ENCODE data around the gene SCIMP. TPM values are rescaled to one million over a fixed set of nuclear protein-coding genes. Genes with fewer than 3 reads are reported as not detected.

SCIMP gene
- polyA plus RNA-seq, 1 donor from 2014 or later: not detected

DNA sequence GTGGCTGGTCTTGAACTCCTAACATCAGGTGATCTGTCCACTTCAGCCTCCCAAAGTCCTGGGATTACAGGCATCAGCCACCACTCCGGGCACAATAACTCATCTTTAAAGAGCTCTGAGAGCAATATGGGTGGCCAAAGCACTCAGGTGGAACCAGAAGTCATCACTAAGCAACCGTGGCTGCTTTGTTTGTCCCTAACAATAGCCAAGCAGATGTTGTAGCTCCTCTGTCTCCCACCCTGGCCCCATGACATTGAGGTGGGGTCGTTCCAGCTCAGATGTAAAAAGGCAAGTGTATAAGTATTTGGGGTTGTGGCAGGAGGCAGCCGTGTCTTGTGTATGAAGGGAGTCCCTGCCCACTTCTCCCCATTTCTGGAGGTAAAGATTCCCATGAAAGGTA, 3.7 kb upstream of the SCIMP start:
- no peaks in the 10 kb centered on the region for H3F3A ChIP-seq (ENCODE audit: insufficient read depth, low read length, poor library complexity, severe bottlenecking)

DNA sequence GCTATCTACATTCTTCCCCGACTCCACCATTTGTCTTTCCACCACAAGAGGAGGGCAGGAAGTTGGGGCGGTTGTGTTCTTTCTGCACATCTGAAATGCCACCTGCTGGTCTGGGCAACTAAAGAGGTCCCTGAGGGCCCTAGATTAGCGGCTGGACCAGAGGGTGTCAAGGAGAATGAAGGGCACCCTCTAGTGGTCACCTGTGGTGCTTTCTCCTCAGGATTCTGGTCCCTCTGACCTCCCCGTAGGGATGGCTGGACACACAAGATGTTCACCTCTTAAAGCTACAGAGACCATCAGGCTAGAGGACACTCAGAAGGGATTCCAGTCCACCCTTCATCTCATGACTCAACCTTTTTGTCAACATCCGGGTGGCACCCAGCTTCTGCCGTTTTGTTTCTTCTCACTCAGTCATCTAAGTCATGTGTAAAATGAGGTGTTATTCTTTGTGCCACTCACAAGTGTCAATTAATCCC, 2.9 kb upstream of the SCIMP start:
- Histone ChIP-seq H3K9ac (ENCODE audit: low read length) (no peak overlapping the region), H4K20me1 (ENCODE audit: insufficient read depth) (no peaks in the 10 kb centered on the region), H3K4me2 (ENCODE audit: low read length) (no peak overlapping the region), H3K9me2 (ENCODE audit: insufficient read depth, low read length) (no peaks in the 10 kb centered on the region), H3K36me3 (ENCODE audit: insufficient read depth, low read length) (no peaks in the 10 kb centered on the region), H3K79me2 (replicated peaks; ENCODE audit: insufficient read depth, low read length) (no peaks in the 10 kb centered on the region), H2AFZ (ENCODE audit: low read depth, low read length) (no peak overlapping the region), H3K27ac (ENCODE audit: low read length) (no peak overlapping the region), H3K4me3 (ENCODE audit: low read length) (no peak overlapping the region), H3K9me3 (ENCODE audit: low read length) (no peaks in the 10 kb centered on the region), H3F3A (ENCODE audit: insufficient read depth, low read length, poor library complexity, severe bottlenecking) (no peaks in the 10 kb centered on the region), H3K27me3 (ENCODE audit: insufficient read depth, low read depth, low read length) (no peaks in the 10 kb centered on the region)
- TF ChIP-seq MXI1 (conservative IDR thresholded peaks at IDR 0.05; ENCODE audit: poor library complexity, severe bottlenecking): no peak
- TF ChIP-seq, protein P1, sequence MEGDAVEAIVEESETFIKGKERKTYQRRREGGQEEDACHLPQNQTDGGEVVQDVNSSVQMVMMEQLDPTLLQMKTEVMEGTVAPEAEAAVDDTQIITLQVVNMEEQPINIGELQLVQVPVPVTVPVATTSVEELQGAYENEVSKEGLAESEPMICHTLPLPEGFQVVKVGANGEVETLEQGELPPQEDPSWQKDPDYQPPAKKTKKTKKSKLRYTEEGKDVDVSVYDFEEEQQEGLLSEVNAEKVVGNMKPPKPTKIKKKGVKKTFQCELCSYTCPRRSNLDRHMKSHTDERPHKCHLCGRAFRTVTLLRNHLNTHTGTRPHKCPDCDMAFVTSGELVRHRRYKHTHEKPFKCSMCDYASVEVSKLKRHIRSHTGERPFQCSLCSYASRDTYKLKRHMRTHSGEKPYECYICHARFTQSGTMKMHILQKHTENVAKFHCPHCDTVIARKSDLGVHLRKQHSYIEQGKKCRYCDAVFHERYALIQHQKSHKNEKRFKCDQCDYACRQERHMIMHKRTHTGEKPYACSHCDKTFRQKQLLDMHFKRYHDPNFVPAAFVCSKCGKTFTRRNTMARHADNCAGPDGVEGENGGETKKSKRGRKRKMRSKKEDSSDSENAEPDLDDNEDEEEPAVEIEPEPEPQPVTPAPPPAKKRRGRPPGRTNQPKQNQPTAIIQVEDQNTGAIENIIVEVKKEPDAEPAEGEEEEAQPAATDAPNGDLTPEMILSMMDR (IDR thresholded peaks at IDR 0.05; ENCODE audit: poor library complexity, severe bottlenecking): no peak
- TF ChIP-seq EP300 (conservative IDR thresholded peaks at IDR 0.05; ENCODE audit: poor library complexity, severe bottlenecking): no peak
- no peak for TF ChIP-seq POLR2AphosphoS5 (IDR thresholded peaks at IDR 0.05)
- TF ChIP-seq TAF1 (IDR thresholded peaks at IDR 0.05; ENCODE audit: low read depth): no peak
- TF ChIP-seq SMC3 (conservative IDR thresholded peaks at IDR 0.05; ENCODE audit: poor library complexity): no peak
- TF ChIP-seq, protein P2, sequence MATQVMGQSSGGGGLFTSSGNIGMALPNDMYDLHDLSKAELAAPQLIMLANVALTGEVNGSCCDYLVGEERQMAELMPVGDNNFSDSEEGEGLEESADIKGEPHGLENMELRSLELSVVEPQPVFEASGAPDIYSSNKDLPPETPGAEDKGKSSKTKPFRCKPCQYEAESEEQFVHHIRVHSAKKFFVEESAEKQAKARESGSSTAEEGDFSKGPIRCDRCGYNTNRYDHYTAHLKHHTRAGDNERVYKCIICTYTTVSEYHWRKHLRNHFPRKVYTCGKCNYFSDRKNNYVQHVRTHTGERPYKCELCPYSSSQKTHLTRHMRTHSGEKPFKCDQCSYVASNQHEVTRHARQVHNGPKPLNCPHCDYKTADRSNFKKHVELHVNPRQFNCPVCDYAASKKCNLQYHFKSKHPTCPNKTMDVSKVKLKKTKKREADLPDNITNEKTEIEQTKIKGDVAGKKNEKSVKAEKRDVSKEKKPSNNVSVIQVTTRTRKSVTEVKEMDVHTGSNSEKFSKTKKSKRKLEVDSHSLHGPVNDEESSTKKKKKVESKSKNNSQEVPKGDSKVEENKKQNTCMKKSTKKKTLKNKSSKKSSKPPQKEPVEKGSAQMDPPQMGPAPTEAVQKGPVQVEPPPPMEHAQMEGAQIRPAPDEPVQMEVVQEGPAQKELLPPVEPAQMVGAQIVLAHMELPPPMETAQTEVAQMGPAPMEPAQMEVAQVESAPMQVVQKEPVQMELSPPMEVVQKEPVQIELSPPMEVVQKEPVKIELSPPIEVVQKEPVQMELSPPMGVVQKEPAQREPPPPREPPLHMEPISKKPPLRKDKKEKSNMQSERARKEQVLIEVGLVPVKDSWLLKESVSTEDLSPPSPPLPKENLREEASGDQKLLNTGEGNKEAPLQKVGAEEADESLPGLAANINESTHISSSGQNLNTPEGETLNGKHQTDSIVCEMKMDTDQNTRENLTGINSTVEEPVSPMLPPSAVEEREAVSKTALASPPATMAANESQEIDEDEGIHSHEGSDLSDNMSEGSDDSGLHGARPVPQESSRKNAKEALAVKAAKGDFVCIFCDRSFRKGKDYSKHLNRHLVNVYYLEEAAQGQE (IDR thresholded peaks at IDR 0.05; ENCODE audit: borderline replicate concordance): no peak
- TF ChIP-seq EZH2 (IDR thresholded peaks at IDR 0.05; ENCODE audit: borderline replicate concordance, insufficient read depth, low read length, poor library complexity, severe bottlenecking): no peak

More for the DNA sequence above, 3.7 kb upstream of the SCIMP start:
- no peaks in the 10 kb centered on the region for H3K27me3 ChIP-seq (ENCODE audit: insufficient read depth, low read depth, low read length)
- no peaks in the 10 kb centered on the region for H3K36me3 ChIP-seq (ENCODE audit: insufficient read depth, low read length)
- no peaks in the 10 kb centered on the region for H3K9me2 ChIP-seq (ENCODE audit: insufficient read depth, low read length)
- no peak overlapping the region for H3K4me2 ChIP-seq (ENCODE audit: low read length)
- H4K20me1 ChIP-seq (ENCODE audit: insufficient read depth): no peaks in the 10 kb centered on the region
- no peaks in the 10 kb centered on the region for H3K9me3 ChIP-seq (ENCODE audit: low read length)
- no peak overlapping the region for H3K9ac ChIP-seq (ENCODE audit: low read length)
- TF ChIP-seq RAD21 (conservative IDR thresholded peaks at IDR 0.05) (no peak), TAF1 (IDR thresholded peaks at IDR 0.05; ENCODE audit: low read depth) (no peak), MXI1 (conservative IDR thresholded peaks at IDR 0.05; ENCODE audit: poor library complexity, severe bottlenecking) (no peak), EP300 (conservative IDR thresholded peaks at IDR 0.05; ENCODE audit: poor library complexity, severe bottlenecking) (no peak), EZH2 (IDR thresholded peaks at IDR 0.05; ENCODE audit: borderline replicate concordance, insufficient read depth, low read length, poor library complexity, severe bottlenecking) (no peak), SMC3 (conservative IDR thresholded peaks at IDR 0.05; ENCODE audit: poor library complexity) (no peak)
- TF ChIP-seq, protein P2 (IDR thresholded peaks at IDR 0.05; ENCODE audit: borderline replicate concordance): no peak
- no peak overlapping the region for H3K27ac ChIP-seq (ENCODE audit: low read length)
- H3K79me2 ChIP-seq (replicated peaks; ENCODE audit: insufficient read depth, low read length): no peaks in the 10 kb centered on the region
- H2AFZ ChIP-seq (ENCODE audit: low read depth, low read length): no peak overlapping the region
- no peak overlapping the region for H3K4me3 ChIP-seq (ENCODE audit: low read length)

Data from neural cell (in vitro differentiated cells).